Body of pancreas (tissue), 4 donors: ENCODE measurements around the gene PRKG1. TPM values are rescaled to one million over a fixed set of nuclear protein-coding genes. Genes with fewer than 3 reads are reported as not detected.
"Not testable (repeated sequence)": the region's sequence is repeated elsewhere in the genome, so short reads cannot be mapped to it uniquely, and the experiment has no call there.

ENCODE experiments used
- ATAC-seq: fragments of 150-250 bp; one replicate; pipeline ENCODE4 v1.9.1; 2016
- DNase-seq, 4 donors: peaks; one replicate each; pipeline ENCODE4 v3.0.0-alpha.2; 2019
- H3K27ac ChIP-seq, 4 donors: fragments of 200-600 bp; sonication (generic); 1 replicate in 3 of 4; 2 replicates in 1 of 4; pipeline versions ENCODE4 v1.5.1 to v1.6.1; 2016 to 2019; ENCODE audit warnings: mild to moderate bottlenecking in 1 of 4, mixed read lengths in 1 of 4, moderate library complexity in 1 of 4
- H3K27me3 ChIP-seq, 2 donors: fragments of 200-600 bp; sonication (generic); one replicate each; pipeline ENCODE4 v1.6.0; 2016; ENCODE audit warnings: mild to moderate bottlenecking in 1 of 2
- H3K36me3 ChIP-seq, 2 donors: fragments of 200-600 bp; sonication (generic); replicated peaks in 1 of 2; 2 replicates each; pipeline ENCODE4 v1.5.1; 2016; ENCODE audit warnings: low read depth in 2 of 2; ENCODE audit not compliant: insufficient read depth in 1 of 2
- H3K4me1 ChIP-seq: fragments of 200-600 bp; sonication (generic); one replicate; pipeline ENCODE4 v1.6.0; 2016
- H3K4me3 ChIP-seq, 2 donors: fragments of 200-600 bp; sonication (generic); 1 replicate in 1 of 2; 2 replicates in 1 of 2; pipeline ENCODE4 v1.5.1; 2016 to 2019
- H3K9me3 ChIP-seq, 3 donors: fragments of 200-600 bp; sonication (generic); 1 replicate in 2 of 3; 2 replicates in 1 of 3; pipeline ENCODE4 v1.5.1; 2016
- POLR2A ChIP-seq, 3 donors: fragments of 450-650 bp; IDR thresholded peaks; one replicate each; pipeline ENCODE4 v1.6.1; 2016; ENCODE audit warnings: antibody characterized with exemption in 3 of 3, mild to moderate bottlenecking in 2 of 3
- WGBS, 2 donors: methylation state at CpG; one replicate each; pipeline ENCODE4 v1.1.5; 2017; 5-methylcytosine and 5-hydroxymethylcytosine counted together
- intact Hi-C: fragments of 100-400 bp; cut with DNase I; formaldehyde crosslinking; loops from one replicate; pipeline ENCODE4 v1.15.1; 2023
- total RNA-seq, 2 donors: library from RNA; depleted of rRNA; stranded (reverse); fragments of >200 nt; gene quantifications; one replicate each; pipeline ENCODE4 v1.1.0, GENCODE V29; 2016
- TF ChIP-seq, protein P1 (sequence below), 7 experiments: fragments of 450-650 bp in 4 of 7; fragments of 200-600 bp in 3 of 7; sonication (generic) in 3 of 7; IDR thresholded peaks; one replicate each; pipeline ENCODE4 v1.5.1; 2016 to 2019; ENCODE audit warnings: antibody characterized with exemption in 7 of 7

Gene PRKG1
- total RNA-seq, 2 donors from 2014 or later: 14.2 to 18.9 TPM

DNA sequence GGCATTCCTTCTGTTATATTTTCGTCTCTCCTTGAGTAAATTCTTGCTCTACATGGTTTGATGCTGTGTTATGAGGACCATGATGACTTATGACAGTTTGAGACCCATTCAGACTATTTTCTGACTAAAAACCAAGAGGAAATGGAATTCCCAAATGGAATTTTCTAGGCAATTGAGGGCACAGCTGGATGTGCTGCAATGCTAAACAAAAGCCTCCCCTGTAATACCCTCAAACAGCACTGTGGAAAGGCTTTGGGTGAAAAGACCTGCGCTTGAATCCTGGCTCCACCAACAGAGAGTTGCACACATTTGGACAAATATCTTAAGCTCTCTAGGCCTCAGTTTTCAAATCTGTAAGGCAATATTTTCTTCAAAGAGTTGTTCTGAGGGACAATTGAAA lies 129.1 kb downstream of the PRKG1 start:
- 90 to 95% methylated on average over 2 of the region's 2 CpGs for WGBS, 2 donors
- intact Hi-C loops: no loop called here
- no peak overlapping the region for H3K27ac ChIP-seq
- DNase-seq: no peak
- H3K9me3 ChIP-seq: no peaks in the 10 kb centered on the region
- TF ChIP-seq, protein P1, sequence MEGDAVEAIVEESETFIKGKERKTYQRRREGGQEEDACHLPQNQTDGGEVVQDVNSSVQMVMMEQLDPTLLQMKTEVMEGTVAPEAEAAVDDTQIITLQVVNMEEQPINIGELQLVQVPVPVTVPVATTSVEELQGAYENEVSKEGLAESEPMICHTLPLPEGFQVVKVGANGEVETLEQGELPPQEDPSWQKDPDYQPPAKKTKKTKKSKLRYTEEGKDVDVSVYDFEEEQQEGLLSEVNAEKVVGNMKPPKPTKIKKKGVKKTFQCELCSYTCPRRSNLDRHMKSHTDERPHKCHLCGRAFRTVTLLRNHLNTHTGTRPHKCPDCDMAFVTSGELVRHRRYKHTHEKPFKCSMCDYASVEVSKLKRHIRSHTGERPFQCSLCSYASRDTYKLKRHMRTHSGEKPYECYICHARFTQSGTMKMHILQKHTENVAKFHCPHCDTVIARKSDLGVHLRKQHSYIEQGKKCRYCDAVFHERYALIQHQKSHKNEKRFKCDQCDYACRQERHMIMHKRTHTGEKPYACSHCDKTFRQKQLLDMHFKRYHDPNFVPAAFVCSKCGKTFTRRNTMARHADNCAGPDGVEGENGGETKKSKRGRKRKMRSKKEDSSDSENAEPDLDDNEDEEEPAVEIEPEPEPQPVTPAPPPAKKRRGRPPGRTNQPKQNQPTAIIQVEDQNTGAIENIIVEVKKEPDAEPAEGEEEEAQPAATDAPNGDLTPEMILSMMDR (IDR thresholded peaks at IDR 0.05): no peak
- TF ChIP-seq POLR2A (IDR thresholded peaks at IDR 0.05): no peak
- no peaks in the 10 kb centered on the region for H3K36me3 ChIP-seq
- no peaks in the 10 kb centered on the region for H3K4me1 ChIP-seq
- H3K27me3 ChIP-seq: no peaks in the 10 kb centered on the region
- ATAC-seq: no peak
- H3K4me3 ChIP-seq: no peak overlapping the region

DNA sequence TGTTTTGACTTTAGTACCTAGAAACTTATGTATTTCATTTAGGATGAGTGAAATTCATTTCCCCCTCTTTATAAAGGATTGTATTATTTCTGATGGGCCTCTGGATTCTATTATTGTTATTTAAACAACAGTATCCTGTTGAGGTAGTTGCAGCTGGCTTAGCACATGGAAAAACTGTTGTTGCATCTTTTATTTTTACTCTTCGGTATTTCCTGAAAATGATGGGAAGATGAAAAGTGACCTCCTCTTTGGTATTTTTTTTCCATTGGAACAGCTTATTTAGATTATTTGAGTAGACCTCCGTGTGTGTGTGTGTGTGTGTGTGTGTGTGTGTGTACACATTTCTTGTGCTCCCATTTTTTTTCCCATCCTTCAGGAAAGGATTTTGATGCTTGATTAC lies 129.8 kb downstream of the PRKG1 start:
- Histone ChIP-seq H3K4me3 (no peak overlapping the region), H3K27ac (no peak overlapping the region), H3K4me1 (no peaks in the 10 kb centered on the region), H3K36me3 (no peaks in the 10 kb centered on the region), H3K27me3 (no peaks in the 10 kb centered on the region), H3K9me3 (no peaks in the 10 kb centered on the region)
- TF ChIP-seq POLR2A (IDR thresholded peaks at IDR 0.05): no peak
- TF ChIP-seq, protein P1 (IDR thresholded peaks at IDR 0.05): no peak
- 69 to 75% methylated on average over 2 of the region's 2 CpGs for WGBS, 2 donors
- intact Hi-C loops: no loop called here
- DNase-seq (no peak), ATAC-seq (no peak)

DNA sequence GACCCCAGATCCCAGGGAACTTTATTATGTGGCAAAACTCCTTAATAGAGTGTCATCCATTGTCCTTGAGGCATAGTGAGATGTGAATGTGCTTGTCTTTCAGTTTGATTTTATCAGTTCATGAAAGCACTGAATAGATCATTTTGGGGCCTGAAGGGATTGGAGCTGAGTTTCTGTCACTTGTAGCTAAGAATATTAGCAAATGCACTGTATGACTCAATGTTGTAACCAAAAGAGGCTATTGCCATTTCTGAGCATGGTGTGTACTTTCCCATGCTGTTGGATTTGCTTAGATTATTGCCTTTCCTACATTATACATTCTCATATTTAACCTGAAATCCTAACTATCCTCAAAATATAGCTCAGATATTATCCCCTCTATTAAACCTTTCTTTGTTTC lies 130.4 kb downstream of the PRKG1 start:
- H3K27ac ChIP-seq: no peak overlapping the region
- DNase-seq (no peak), ATAC-seq (no peak)
- H3K27me3 ChIP-seq: no peaks in the 10 kb centered on the region
- TF ChIP-seq, protein P1 (IDR thresholded peaks at IDR 0.05): no peak
- TF ChIP-seq POLR2A (IDR thresholded peaks at IDR 0.05): no peak
- intact Hi-C loops: no loop called here
- no peaks in the 10 kb centered on the region for H3K9me3 ChIP-seq
- no peaks in the 10 kb centered on the region for H3K36me3 ChIP-seq
- no peak overlapping the region for H3K4me3 ChIP-seq
- H3K4me1 ChIP-seq: no peaks in the 10 kb centered on the region

DNA sequence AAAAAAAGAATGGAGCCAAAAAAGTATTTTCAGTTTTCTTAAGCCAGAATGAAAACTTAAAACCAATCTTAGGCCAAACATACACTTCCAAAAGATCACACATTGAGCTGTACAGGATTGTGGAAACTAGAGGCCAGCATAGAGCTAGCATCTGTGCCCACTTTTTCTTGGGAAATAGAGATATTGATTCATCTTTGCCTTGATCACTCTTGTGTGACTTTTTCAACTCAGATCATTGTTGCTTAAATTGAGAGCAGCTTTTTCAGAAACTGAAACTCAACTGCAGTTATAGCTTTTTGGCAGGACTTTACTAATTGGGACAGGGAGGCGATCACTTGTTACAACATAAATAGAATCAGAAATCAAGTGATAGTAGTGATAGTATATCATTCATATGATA lies 132.2 kb downstream of the PRKG1 start:
- ATAC-seq: no peak
- Histone ChIP-seq H3K9me3 (no peaks in the 10 kb centered on the region), H3K4me3 (no peak overlapping the region), H3K27ac (no peak overlapping the region), H3K27me3 (no peaks in the 10 kb centered on the region), H3K4me1 (no peaks in the 10 kb centered on the region), H3K36me3 (no peaks in the 10 kb centered on the region)
- intact Hi-C loops: no loop called here
- no peak for DNase-seq
- 84 to 93% methylated on average over 1 of the region's 1 CpG for WGBS, 2 donors
- TF ChIP-seq POLR2A (IDR thresholded peaks at IDR 0.05): no peak
- TF ChIP-seq, protein P1 (IDR thresholded peaks at IDR 0.05): no peak

DNA sequence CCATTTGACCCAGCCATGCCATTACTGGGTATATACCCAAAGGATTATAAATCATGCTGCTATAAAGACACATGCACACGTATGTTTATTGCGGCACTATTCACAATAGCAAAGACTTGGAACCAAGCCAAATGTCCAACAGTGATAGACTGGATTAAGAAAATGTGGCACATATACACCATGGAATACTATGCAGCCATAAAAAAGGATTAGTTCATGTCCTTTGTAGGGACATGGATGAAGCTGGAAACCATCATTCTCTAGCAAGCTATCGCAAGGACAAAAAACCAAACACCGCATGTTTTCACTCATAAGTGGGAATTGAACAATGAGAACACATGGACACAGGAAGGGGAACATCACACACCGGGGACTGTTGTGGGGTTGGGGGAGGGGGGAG lies 138.7 kb downstream of the PRKG1 start:
- H3K9me3 ChIP-seq, H3K4me1 ChIP-seq, DNase-seq, ATAC-seq, intact Hi-C loops, H3K27ac ChIP-seq, H3K4me3 ChIP-seq, H3K36me3 ChIP-seq, H3K27me3 ChIP-seq: not testable (repeated sequence)
- WGBS, 2 donors: 97 to 99% methylated on average over 5 of the region's 5 CpGs
